GM12872 (cell line): ENCODE data around the gene LPGAT1.

Experiments used
- TF ChIP-seq, protein P1 (sequence below): IDR thresholded peaks from 3 replicates; pipeline ENCODE4 v1.5.1; 2011; ENCODE audit warnings: low read depth, mild to moderate bottlenecking, low read length, moderate library complexity; ENCODE audit not compliant: insufficient read depth

Gene LPGAT1

DNA sequence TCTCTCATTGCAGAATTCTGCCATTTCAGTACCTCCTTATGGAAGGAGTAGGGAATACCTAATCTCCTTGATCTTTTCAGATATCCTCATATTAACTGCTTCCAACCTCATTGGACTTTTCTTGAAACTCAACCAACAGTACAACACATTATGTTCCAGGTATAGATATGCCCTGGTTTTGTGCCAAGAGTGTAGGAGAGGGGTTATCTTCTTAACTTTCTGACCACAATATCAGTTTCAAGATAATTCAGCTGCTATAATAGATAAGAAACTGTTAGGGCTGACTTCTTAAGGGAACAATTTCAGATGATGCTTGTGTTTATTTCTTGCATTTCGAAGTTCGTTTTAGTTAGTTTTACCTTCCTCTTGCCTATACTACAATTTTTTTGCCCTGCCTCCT is 2.1 kb upstream of the LPGAT1 start:
- TF ChIP-seq, protein P1, sequence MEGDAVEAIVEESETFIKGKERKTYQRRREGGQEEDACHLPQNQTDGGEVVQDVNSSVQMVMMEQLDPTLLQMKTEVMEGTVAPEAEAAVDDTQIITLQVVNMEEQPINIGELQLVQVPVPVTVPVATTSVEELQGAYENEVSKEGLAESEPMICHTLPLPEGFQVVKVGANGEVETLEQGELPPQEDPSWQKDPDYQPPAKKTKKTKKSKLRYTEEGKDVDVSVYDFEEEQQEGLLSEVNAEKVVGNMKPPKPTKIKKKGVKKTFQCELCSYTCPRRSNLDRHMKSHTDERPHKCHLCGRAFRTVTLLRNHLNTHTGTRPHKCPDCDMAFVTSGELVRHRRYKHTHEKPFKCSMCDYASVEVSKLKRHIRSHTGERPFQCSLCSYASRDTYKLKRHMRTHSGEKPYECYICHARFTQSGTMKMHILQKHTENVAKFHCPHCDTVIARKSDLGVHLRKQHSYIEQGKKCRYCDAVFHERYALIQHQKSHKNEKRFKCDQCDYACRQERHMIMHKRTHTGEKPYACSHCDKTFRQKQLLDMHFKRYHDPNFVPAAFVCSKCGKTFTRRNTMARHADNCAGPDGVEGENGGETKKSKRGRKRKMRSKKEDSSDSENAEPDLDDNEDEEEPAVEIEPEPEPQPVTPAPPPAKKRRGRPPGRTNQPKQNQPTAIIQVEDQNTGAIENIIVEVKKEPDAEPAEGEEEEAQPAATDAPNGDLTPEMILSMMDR: no peak

DNA sequence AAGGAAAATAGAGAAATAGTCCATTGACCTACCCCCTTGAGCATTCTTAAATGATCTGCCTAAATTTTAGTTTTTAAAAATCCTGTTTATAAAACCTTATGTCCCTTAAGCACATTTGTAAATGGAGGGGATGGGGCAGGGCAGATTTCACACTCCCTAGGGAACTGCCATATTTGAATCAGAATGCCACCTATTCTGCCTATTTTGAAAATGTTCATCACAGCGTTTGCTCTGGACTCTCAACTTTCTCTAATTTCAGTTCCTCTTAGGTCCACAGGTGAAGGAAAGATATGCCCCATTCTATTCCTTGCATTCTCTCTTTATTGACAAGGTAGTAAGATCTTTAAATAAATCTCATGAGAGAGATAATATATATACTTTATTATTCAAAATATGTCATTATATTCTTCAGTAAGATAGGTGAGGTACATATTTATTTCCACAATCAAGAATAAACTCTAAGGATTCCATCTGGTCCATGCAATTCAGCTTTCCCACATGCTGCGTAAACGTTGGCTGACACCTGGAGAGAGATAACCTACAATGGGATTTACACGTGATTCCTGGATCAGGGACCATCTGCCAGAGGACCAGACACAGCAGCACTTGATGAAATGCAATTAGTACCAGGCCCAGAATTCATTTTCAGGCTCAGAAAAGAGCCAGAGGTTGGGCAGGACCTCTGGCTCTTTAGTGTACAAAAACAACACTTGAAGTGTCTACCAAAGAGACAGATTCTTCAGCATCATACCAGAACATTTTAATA is 1.2 kb upstream of the LPGAT1 start:
- TF ChIP-seq, protein P1: no peak

DNA sequence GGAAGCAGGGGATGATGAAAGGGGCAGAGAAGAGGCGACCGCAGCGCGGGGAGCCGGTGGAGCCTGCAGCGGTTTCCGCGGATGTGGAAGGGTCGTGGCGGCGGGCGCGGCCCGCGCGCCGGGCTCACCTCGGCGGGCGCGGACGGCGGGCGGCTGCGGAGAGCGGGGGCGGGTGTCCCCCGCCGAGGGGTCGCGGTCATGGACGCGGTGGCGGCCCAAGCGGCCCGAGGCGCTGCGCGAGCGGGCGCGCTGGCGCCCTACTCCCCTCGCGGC is 572 bp downstream of the LPGAT1 start:
- TF ChIP-seq, protein P1: no peak

DNA sequence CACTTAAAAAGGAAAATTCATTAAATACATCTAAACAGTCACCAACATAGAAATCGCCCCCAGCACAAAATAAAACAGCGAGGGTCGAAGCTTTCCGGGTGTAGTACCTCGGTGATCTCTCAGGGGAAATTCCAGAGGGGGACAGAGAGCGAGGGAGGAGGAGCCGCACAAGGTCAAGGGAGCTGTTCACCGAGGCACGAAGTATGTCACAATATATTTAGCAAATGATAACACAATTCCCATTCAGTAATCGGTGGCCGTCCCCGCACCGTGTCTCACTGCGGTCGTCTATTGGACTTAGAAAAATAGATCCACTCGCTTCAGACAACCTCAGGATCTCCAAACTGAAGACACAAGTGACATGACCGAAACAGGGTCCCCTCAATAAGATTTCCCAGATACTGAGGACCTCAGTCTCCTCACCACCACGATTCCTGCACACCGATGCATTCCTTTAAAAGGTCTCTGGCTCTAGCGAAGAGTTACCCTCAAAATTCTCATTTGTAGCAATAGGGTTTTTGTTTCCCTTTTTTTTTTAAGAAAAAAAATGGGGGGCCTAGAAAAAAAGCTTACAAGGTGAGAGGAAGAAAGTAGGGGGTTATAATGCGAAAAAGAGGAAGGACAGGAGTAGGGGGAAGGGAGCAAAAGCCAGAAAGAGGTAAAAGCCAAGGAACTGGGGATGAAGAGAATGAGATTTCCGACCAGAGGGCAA is 1.1 kb downstream of the LPGAT1 start:
- TF ChIP-seq, protein P1: no peak

DNA sequence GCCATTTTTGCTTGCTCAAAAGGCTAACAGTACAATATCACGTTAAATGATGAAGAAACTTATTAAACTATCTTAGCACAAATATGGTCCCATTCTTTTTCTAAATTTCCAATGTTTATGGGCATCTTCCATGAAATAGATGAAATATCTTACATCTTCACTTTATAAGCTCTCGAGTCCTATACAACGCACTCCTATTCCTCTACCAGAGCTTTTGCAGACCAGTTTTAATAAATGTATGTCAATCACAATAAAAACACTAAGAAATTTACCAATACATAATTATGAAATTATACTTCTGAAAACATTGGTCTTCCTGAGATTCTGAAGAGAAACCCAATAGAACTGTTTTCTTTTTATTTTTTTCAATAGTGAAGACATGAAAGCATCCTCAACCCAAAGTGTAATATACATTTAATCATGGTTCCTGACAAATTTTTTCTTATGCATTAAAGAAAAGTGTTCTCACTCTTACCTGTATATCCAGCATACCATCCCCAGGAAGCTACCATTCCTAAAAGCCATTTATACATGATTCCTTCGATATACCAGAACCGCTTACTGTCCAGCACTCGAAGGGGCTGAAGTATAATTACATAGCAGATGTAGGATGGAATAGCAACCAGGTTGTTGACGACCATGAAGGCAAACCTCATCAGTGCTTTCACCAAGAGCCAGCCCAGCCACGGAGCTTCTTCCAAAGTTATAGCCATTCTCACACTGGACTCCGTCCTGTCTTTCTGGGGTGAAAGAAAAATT is 1.8 kb downstream of the LPGAT1 start:
- TF ChIP-seq, protein P1: no peak

DNA sequence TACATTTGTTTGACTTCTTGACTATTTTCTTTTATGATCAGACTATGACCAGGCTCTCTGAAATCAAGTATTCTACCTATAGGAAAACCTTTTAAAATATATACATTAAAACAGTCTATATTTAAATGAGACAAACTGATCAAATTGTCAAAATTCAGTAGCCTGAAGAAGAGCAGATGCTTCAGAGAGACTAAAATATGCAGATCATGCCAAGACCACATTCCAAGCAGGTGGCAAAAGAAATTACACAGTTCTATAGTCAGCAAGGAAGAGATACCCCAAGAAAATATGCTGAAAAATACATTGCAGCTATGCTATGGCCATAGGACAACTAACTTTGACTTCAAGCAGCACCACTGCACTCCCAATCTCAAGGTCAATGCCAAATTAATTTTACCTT is 3.5 kb downstream of the LPGAT1 start:
- TF ChIP-seq, protein P1: no peak

DNA sequence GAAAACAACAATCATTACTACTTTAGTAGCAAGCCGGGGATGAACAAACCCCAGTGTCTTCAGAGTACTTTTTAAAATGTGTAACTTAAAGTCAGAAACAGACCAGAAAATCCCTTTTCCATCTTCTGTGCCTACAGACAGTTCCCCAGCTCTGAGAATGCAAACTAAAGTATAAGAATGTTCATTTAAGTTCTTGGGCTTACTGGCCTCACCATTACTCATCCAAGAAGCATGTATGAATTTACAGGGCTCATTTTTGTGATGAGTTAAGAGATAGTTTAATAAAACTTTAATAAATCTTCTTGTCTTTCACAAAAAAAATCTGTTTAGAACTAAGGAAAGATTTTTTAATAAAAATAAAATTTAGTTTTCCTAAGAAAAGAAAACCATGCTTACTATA is 4.6 kb downstream of the LPGAT1 start:
- TF ChIP-seq, protein P1: no peak
